Measurements from ENCODE around the gene EARS2.
A peak's percentile ranks its signal among the peaks of the same experiment; 100 is the strongest.

The EARS2 gene

DNA sequence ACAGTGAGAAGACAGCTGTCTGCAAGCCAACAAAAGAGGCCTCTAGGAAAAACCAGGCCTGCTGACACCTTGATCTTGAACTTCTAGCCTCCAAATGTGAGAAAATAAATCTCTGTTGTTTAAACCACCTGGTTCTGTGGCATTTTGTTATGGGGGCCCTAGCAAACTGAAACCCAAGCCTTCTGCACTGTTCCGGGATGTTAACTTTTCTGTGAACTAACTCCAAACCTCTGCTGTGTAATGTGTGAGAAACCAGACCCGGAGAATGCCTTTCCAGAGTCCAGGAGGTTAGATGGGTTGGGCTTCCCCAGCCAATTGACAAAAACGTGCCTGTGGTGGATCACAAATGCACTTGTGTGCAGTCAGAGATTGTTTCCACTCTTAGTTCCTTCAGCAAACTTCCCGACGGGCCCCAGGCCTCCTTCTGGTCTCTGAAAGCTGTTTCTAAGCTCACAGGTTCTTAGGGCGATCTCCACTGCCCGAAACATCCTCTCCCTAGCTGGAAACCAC, 33.2 kb downstream of the EARS2 start:
- Histone ChIP-seq H4K20me1 (ENCODE audit: insufficient read depth, low read length) (no peaks in the 10 kb centered on the region), H3K9me2 (ENCODE audit: low read depth, low read length) (no peaks in the 10 kb centered on the region), H3F3A (ENCODE audit: insufficient read depth, low read length) (no peaks in the 10 kb centered on the region), H3K27me3 (ENCODE audit: insufficient read depth, low read length) (no peaks in the 10 kb centered on the region), H3K4me2 (ENCODE audit: low read length) (no peak overlapping the region), H3K79me2 (ENCODE audit: insufficient read depth, low read length) (no peaks in the 10 kb centered on the region), H3K36me3 (ENCODE audit: insufficient read depth, low read length) (peaks cover 72% of the 10 kb centered on the region), H3K9me3 (ENCODE audit: low read length) (no peaks in the 10 kb centered on the region), H2AFZ (ENCODE audit: low read length) (no peak overlapping the region), H3K9ac (ENCODE audit: low read length) (no peak overlapping the region), H3K4me3 (ENCODE audit: low read depth, low read length, poor library complexity, severe bottlenecking) (no peak overlapping the region), H3K4me1 (ENCODE audit: insufficient read depth, low read length, severe bottlenecking) (peaks cover 29% of the 10 kb centered on the region), H3K27ac (ENCODE audit: low read depth, low read length, poor library complexity, severe bottlenecking) (no peak overlapping the region)
- TF ChIP-seq, protein P1, sequence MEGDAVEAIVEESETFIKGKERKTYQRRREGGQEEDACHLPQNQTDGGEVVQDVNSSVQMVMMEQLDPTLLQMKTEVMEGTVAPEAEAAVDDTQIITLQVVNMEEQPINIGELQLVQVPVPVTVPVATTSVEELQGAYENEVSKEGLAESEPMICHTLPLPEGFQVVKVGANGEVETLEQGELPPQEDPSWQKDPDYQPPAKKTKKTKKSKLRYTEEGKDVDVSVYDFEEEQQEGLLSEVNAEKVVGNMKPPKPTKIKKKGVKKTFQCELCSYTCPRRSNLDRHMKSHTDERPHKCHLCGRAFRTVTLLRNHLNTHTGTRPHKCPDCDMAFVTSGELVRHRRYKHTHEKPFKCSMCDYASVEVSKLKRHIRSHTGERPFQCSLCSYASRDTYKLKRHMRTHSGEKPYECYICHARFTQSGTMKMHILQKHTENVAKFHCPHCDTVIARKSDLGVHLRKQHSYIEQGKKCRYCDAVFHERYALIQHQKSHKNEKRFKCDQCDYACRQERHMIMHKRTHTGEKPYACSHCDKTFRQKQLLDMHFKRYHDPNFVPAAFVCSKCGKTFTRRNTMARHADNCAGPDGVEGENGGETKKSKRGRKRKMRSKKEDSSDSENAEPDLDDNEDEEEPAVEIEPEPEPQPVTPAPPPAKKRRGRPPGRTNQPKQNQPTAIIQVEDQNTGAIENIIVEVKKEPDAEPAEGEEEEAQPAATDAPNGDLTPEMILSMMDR (IDR thresholded peaks at IDR 0.05; ENCODE audit: low read length): no peak
- TF ChIP-seq EZH2 (IDR thresholded peaks at IDR 0.05; ENCODE audit: borderline replicate concordance, low read length): no peak

DNA sequence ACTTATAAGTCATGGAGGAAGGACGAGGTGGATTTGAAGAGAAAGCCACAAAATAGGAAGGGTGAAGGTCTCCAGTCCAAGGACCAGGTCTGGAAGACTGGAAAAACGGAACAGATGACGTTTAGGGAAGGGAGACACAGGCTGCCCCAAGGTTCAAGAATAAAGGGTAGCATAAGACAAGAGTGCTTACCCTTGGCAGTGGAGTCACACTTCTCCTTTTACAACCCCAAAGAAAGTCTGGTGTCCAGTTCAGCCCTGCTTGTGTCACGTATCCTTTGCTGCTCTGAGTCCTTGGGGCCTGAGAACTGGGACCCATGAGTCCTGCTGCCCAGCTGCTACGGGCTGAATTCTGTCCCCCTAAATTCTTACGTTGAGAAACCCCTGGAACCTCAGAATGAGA, 33.8 kb downstream of the EARS2 start:
- H3K9me3 ChIP-seq (ENCODE audit: low read length): no peaks in the 10 kb centered on the region
- no peak for TF ChIP-seq EZH2 (IDR thresholded peaks at IDR 0.05; ENCODE audit: borderline replicate concordance, low read length)
- peaks cover 35% of the 10 kb centered on the region for H3K4me1 ChIP-seq (ENCODE audit: insufficient read depth, low read length, severe bottlenecking)
- no peaks in the 10 kb centered on the region for H3K79me2 ChIP-seq (ENCODE audit: insufficient read depth, low read length)
- no peak overlapping the region for H3K4me2 ChIP-seq (ENCODE audit: low read length)
- peaks cover 66% of the 10 kb centered on the region for H3K36me3 ChIP-seq (ENCODE audit: insufficient read depth, low read length)
- no peaks in the 10 kb centered on the region for H3K9me2 ChIP-seq (ENCODE audit: low read depth, low read length)
- H3K27me3 ChIP-seq (ENCODE audit: insufficient read depth, low read length): no peaks in the 10 kb centered on the region
- H4K20me1 ChIP-seq (ENCODE audit: insufficient read depth, low read length): no peaks in the 10 kb centered on the region
- no peak overlapping the region for H3K9ac ChIP-seq (ENCODE audit: low read length)
- no peaks in the 10 kb centered on the region for H3F3A ChIP-seq (ENCODE audit: insufficient read depth, low read length)
- no peak overlapping the region for H3K4me3 ChIP-seq (ENCODE audit: low read depth, low read length, poor library complexity, severe bottlenecking)
- no peak overlapping the region for H2AFZ ChIP-seq (ENCODE audit: low read length)
- no peak overlapping the region for H3K27ac ChIP-seq (ENCODE audit: low read depth, low read length, poor library complexity, severe bottlenecking)

GRCh38 chr16:23521965-23522364, 35.2 kb downstream of the EARS2 start:
- Histone ChIP-seq H3K79me2 (ENCODE audit: insufficient read depth, low read length) (no peaks in the 10 kb centered on the region), H4K20me1 (ENCODE audit: insufficient read depth, low read length) (no peaks in the 10 kb centered on the region), H3K27me3 (ENCODE audit: insufficient read depth, low read length) (no peaks in the 10 kb centered on the region), H3K4me2 (ENCODE audit: low read length) (no peak overlapping the region), H3K9me2 (ENCODE audit: low read depth, low read length) (no peaks in the 10 kb centered on the region), H3K9ac (ENCODE audit: low read length) (no peak overlapping the region), H3K27ac (ENCODE audit: low read depth, low read length, poor library complexity, severe bottlenecking) (peak overlapping the region; percentile 95), H2AFZ (ENCODE audit: low read length) (no peak overlapping the region), H3K4me1 (ENCODE audit: insufficient read depth, low read length, severe bottlenecking) (peaks cover 47% of the 10 kb centered on the region), H3K9me3 (ENCODE audit: low read length) (no peaks in the 10 kb centered on the region), H3K4me3 (ENCODE audit: low read depth, low read length, poor library complexity, severe bottlenecking) (no peak overlapping the region), H3K36me3 (ENCODE audit: insufficient read depth, low read length) (peaks cover 58% of the 10 kb centered on the region), H3F3A (ENCODE audit: insufficient read depth, low read length) (no peaks in the 10 kb centered on the region)
- TF ChIP-seq, protein P1 (IDR thresholded peaks at IDR 0.05; ENCODE audit: low read length): no peak
- no peak for TF ChIP-seq EZH2 (IDR thresholded peaks at IDR 0.05; ENCODE audit: borderline replicate concordance, low read length)

- Histone ChIP-seq H2AFZ (ENCODE audit: low read length) (no peak overlapping the region), H4K20me1 (ENCODE audit: insufficient read depth, low read length) (no peaks in the 10 kb centered on the region), H3K36me3 (ENCODE audit: insufficient read depth, low read length) (peaks cover 58% of the 10 kb centered on the region), H3K9ac (ENCODE audit: low read length) (no peak overlapping the region), H3K4me1 (ENCODE audit: insufficient read depth, low read length, severe bottlenecking) (peaks cover 54% of the 10 kb centered on the region), H3K27me3 (ENCODE audit: insufficient read depth, low read length) (no peaks in the 10 kb centered on the region), H3F3A (ENCODE audit: insufficient read depth, low read length) (no peaks in the 10 kb centered on the region), H3K27ac (ENCODE audit: low read depth, low read length, poor library complexity, severe bottlenecking) (peak overlapping the region; percentile 95), H3K9me2 (ENCODE audit: low read depth, low read length) (no peaks in the 10 kb centered on the region), H3K9me3 (ENCODE audit: low read length) (no peaks in the 10 kb centered on the region), H3K79me2 (ENCODE audit: insufficient read depth, low read length) (no peaks in the 10 kb centered on the region), H3K4me2 (ENCODE audit: low read length) (no peak overlapping the region), H3K4me3 (ENCODE audit: low read depth, low read length, poor library complexity, severe bottlenecking) (no peak overlapping the region)
- TF ChIP-seq EZH2 (IDR thresholded peaks at IDR 0.05; ENCODE audit: borderline replicate concordance, low read length): no peak
- TF ChIP-seq, protein P1 (IDR thresholded peaks at IDR 0.05; ENCODE audit: low read length): no peak
Observed at GRCh38 chr16:23521037-23521743, 36.0 kb downstream of the EARS2 start.

Measured in OCI-LY1 (cell line).